IPS DF 4.7 (cell line): ENCODE data around the gene ZBTB5.
"Not testable (repeated sequence)": the region's sequence is repeated elsewhere in the genome, so short reads cannot be mapped to it uniquely, and the experiment has no call there.

Experiments used
- DNase-seq: peaks from one replicate; pipeline ENCODE4 v3.0.0-alpha.2; 2013; ENCODE audit warnings: low spot score; ENCODE audit errors: extremely low read depth

ZBTB5 gene

DNA sequence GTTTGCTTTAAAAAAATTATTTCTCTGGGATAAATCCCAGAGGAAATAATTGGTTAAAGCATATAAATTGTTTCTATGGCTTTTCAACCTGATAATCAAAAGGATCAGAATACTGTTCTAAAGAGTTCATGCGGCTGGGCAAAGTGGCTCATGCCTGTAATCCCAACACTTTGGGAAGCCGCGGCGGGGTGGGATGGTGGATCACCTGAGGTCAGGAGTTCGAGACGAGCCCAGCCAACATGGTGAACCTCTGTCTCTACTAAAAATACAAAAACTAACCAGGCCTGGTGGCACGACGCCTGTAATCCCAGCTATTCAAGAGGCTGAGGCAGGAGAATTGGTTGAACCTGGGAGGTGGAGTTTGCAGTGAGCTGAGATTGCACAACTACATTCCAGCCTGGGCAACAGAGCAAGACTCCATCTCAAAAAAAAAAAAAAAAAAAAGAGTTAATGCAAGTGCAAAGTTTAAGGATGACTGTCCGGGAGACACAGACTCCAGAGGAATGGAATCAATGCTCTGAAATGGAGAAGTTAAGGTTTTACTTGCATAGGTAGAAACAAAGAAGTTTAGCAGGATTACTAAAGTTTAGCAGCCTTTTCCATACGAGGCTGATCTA is 59.4 kb downstream of the ZBTB5 start:
- DNase-seq, result no peak

DNA sequence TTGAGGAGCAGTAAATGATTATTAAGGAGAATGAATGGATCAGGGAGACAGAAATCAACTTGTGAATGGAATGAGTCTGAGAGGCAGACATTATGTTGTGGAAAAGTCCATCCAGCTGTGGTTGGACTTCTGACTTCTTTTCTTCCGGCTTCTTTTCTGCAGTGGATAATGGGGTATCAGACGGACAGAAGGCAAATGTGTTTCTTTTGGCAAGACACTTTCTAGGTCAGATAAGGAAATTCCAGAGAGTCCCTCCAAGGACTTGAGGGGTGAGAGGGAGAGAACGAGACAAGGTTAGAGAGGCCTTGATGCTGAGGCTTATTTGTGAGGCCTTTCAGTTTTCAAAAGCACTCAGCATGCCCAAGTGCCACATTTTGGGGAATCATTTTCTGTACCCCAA is 59.9 kb downstream of the ZBTB5 start:
- no peak for DNase-seq

GRCh38 chr9:37404590-37404989 is 60.7 kb downstream of the ZBTB5 start:
- no peak for DNase-seq

DNA sequence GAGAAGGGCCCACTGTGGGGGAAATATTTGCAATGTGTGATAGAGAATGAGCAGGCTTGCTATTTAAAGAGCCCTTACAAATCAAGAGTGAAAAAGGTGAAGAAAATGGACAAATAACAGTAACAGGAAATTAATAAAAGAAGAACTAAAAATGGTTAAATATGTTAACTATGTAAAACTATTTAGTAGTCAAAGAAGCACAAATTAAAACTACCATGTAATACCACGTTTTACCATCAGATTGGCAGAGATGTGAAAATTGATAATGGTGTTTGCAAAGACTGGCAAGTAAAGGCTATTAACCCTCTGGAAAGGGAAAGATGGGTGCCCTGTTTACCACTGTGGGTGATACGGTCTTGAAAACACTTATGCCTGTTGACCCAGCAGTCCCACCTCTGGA is 65.9 kb downstream of the ZBTB5 start:
- no peak for DNase-seq

DNA sequence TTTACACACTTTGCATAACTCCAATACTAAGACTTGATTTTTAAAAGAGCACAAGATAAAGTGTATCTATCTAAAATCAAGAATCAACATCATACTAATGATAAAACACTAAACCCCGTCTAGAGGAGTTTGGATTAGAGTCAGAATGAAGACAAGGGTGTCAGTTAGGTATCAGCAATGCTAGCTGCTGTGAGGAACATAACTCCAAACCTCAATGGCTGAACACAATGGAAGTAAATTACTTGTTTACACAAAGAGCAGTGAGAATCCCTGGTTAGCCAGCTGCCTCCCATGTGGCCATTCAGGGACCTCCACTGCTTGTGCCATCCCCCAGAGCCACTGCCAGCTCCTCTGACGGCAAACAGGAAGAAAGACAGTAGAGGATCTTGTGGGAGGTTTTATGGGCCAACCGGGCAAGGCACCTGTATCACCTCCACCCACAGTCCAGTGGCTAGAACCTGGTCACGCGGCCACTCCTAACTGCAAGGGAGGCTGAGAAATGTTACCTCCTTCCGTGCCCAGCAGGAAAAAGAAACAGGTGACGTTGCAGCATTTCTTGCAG is 66.7 kb downstream of the ZBTB5 start:
- no peak for DNase-seq

- DNase-seq, result not testable (repeated sequence)
Observed at GRCh38 chr9:37397948-37398347, 67.3 kb downstream of the ZBTB5 start.

DNA sequence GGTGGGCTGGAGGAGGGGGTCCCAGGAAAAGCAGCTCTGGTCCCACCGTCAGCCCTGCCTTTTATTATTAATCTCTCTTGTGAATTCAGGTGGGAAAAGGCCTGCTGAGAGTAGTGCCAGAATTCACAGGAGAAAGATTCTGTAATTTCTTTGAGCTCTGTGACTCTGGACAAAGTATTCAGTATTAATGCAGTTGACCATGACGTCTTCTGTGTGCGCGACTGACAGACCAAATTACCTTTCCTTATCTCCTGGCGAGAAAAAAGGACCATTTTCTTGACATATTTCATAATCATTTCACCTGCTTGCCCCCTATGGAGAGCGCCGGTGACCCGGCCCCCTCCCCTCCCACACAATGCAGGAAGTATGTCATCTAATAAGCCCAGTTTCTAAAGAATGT is 69.6 kb downstream of the ZBTB5 start:
- no peak for DNase-seq

DNA sequence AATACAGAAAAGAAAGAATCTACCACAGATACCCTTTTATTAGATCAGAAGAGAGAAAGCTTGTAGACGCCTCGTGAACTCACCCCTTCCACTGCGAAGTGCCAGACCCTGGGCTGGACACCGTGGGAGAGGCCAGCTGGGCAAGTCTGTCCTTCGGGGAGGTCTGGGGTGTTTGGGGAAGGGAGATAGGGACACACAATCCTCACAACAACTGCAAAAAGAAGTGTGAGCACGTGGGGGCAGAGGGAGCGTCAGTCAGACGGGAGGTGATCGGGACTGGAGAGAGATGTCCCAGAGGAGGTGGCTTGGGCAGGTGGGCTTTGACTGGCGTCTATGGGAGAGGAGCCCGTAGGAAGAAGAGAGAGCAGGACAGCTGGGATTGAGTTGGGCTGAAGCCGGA is 70.0 kb downstream of the ZBTB5 start:
- no peak for DNase-seq

DNA sequence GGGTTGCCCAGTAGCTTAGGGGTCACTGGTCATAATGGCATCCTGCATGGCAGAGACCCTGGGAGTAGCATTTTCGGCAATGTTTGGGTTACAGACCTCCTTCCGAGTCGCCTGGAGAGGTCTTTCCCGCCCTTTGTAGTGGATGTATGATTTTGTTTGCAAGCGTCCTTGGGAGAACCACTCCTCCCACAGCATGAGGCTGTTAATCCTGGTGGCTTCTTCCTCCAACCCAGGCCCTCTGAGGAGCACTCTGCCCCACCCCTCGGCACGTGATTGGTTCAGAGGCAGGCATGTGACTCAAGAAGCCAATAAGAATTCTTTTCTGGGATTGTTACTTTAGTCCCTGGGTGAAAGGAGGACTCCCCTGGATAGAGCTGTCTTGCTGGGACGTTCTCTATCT is 73.0 kb downstream of the ZBTB5 start:
- DNase-seq, result no peak

- no peak for DNase-seq
Observed at GRCh38 chr9:37390759-37391158, 74.5 kb downstream of the ZBTB5 start.
